GM23338 (cell line): Measurements from ENCODE around the gene ANKFY1. TPM values are rescaled to one million over a fixed set of nuclear protein-coding genes. Genes with fewer than 3 reads are reported as not detected.

Experiments
- ATAC-seq: fragments of 200-7000 bp; cut with Tn5 transposase; 3 replicates; pipeline ENCODE4 v1.9.1; 2020
- DNase-seq: peaks from one replicate; pipeline ENCODE4 v3.0.0-alpha.2; 2015; ENCODE audit warnings: low spot score
- H2AFZ ChIP-seq: fragments of 200-600 bp; sonication (generic); 2 replicates; pipeline ENCODE4 v1.8.0; 2016; ENCODE audit warnings: antibody characterized with exemption, mild to moderate bottlenecking, moderate library complexity
- H3F3A ChIP-seq: fragments of 200-600 bp; sonication (generic); replicated peaks from 2 replicates; pipeline ENCODE4 v1.8.0; 2017; ENCODE audit warnings: antibody characterized with exemption, mixed run types, low read depth
- H3K27ac ChIP-seq: fragments of 200-600 bp; sonication (generic); 2 replicates; pipeline ENCODE4 v1.6.1; 2016; ENCODE audit warnings: low read depth
- H3K27me3 ChIP-seq: fragments of 200-600 bp; sonication (generic); 2 replicates; pipeline ENCODE4 v1.8.0; 2016; ENCODE audit warnings: mild to moderate bottlenecking, mixed run types, moderate library complexity; ENCODE audit not compliant: insufficient read depth
- H3K36me3 ChIP-seq: fragments of 200-600 bp; sonication (generic); 2 replicates; pipeline ENCODE4 v1.8.0; 2016; ENCODE audit warnings: mild to moderate bottlenecking; ENCODE audit not compliant: insufficient read depth
- H3K4me1 ChIP-seq: fragments of 200-600 bp; sonication (generic); 2 replicates; pipeline ENCODE4 v1.8.0; 2016; ENCODE audit warnings: mild to moderate bottlenecking, moderate library complexity; ENCODE audit not compliant: insufficient read depth
- H3K4me2 ChIP-seq: fragments of 200-600 bp; sonication (generic); 2 replicates; pipeline ENCODE4 v1.7.1; 2017; ENCODE audit warnings: mixed run types
- H3K4me3 ChIP-seq: fragments of 200-600 bp; sonication (generic); 2 replicates; pipeline ENCODE4 v1.6.1; 2016; ENCODE audit warnings: mixed run types
- H3K79me2 ChIP-seq: fragments of 200-600 bp; sonication (generic); replicated peaks from 2 replicates; pipeline ENCODE4 v1.8.0; 2017; ENCODE audit warnings: mild to moderate bottlenecking; ENCODE audit not compliant: insufficient read depth
- H3K9me2 ChIP-seq: fragments of 200-600 bp; sonication (generic); 2 replicates; pipeline ENCODE4 v1.8.0; 2017; ENCODE audit not compliant: insufficient read depth
- H4K20me1 ChIP-seq: fragments of 200-600 bp; sonication (generic); replicated peaks from 2 replicates; pipeline ENCODE4 v1.8.0; 2017; ENCODE audit warnings: mild to moderate bottlenecking; ENCODE audit not compliant: insufficient read depth
- H3K27ac Mint-ChIP-seq: 2 replicates; pipeline ENCODE4 v1.8.0; 2020; ENCODE audit warnings: inconsistent platforms, mild to moderate bottlenecking, moderate library complexity, mixed read lengths
- H3K27me3 Mint-ChIP-seq: 3 replicates; pipeline ENCODE4 v1.8.0; 2022; ENCODE audit warnings: low read depth, mild to moderate bottlenecking, moderate library complexity, mixed read lengths, inconsistent platforms; ENCODE audit not compliant: insufficient read depth, poor library complexity
- H3K36me3 Mint-ChIP-seq: 3 replicates; pipeline ENCODE4 v1.8.0; 2021; ENCODE audit warnings: low read depth, mild to moderate bottlenecking, inconsistent platforms, moderate library complexity, mixed read lengths
- H3K4me1 Mint-ChIP-seq: 3 replicates; pipeline ENCODE4 v1.8.0; 2020; ENCODE audit warnings: mild to moderate bottlenecking, inconsistent platforms, mixed read lengths
- H3K4me3 Mint-ChIP-seq: 3 replicates; pipeline ENCODE4 v1.8.0; 2021; ENCODE audit warnings: moderate library complexity, mild to moderate bottlenecking, inconsistent platforms, mixed read lengths
- H3K9me3 Mint-ChIP-seq: 3 replicates; pipeline ENCODE4 v1.8.0; 2020; ENCODE audit warnings: moderate library complexity, mild to moderate bottlenecking, inconsistent platforms, mixed read lengths
- CREB1 ChIP-seq: fragments of 250-450 bp; sonication (Bioruptor Pico); IDR thresholded peaks from 2 replicates; pipeline ENCODE4 v1.5.0; 2020; ENCODE audit warnings: low read depth, mild to moderate bottlenecking, moderate library complexity
- EZH2 ChIP-seq: fragments of 200-600 bp; sonication (generic); IDR thresholded peaks from one replicate; pipeline ENCODE4 v1.8.0; 2017; ENCODE audit warnings: antibody characterized with exemption, mild to moderate bottlenecking, low read depth; ENCODE audit not compliant: unreplicated experiment
- JUNB ChIP-seq: IDR thresholded peaks from one replicate; pipeline ENCODE4 v1.6.1; 2016; ENCODE audit warnings: antibody characterized with exemption; ENCODE audit not compliant: unreplicated experiment
- NANOG ChIP-seq: IDR thresholded peaks from 2 replicates; pipeline ENCODE4 v1.6.1; 2016; ENCODE audit warnings: antibody characterized with exemption, borderline replicate concordance
- POLR2AphosphoS5 ChIP-seq: IDR thresholded peaks from 2 replicates; pipeline ENCODE4 v1.6.1; 2016; ENCODE audit warnings: antibody characterized with exemption, low read depth
- STAT1 ChIP-seq: IDR thresholded peaks from one replicate; pipeline ENCODE4 v1.6.1; 2016; ENCODE audit warnings: antibody characterized with exemption; ENCODE audit not compliant: unreplicated experiment
- ZNF114 ChIP-seq: fragments of 250-450 bp; sonication (Bioruptor Pico); IDR thresholded peaks from 2 replicates; pipeline ENCODE4 v1.5.0; 2020; ENCODE audit warnings: mild to moderate bottlenecking, moderate library complexity
- ZNF331 ChIP-seq: fragments of 250-450 bp; sonication (Bioruptor Pico); IDR thresholded peaks from 2 replicates; pipeline ENCODE4 v1.5.0; 2020; ENCODE audit warnings: low read depth, mild to moderate bottlenecking, moderate library complexity
- polyA plus RNA-seq: library from polyadenylated mRNA; unstranded; fragments of >200 nt; fragmentation: Nextera tagmentation; extraction: Ambion mirVana; gene quantifications from 2 replicates; pipeline ENCODE4 v1.2.1, GENCODE V29; 2016
- total RNA-seq: library from RNA; depleted of rRNA; stranded (reverse); fragments of >200 nt; shearing (Covaris generic); gene quantifications from 2 replicates; pipeline ENCODE4 v1.2.3, GENCODE V29; 2014
- TF ChIP-seq, protein P1 (sequence below): IDR thresholded peaks from 2 replicates; pipeline ENCODE4 v1.6.1; 2016; ENCODE audit warnings: antibody characterized with exemption
- TF ChIP-seq, protein P2 (sequence below), 2 experiments: fragments of 200-600 bp in 1 of 2; sonication (generic) in 1 of 2; conservative IDR thresholded peaks; 2 replicates each; pipeline versions ENCODE4 v1.5.1 to v1.6.1; 2016 to 2017; ENCODE audit warnings: antibody characterized with exemption in 2 of 2, low read depth in 2 of 2, mild to moderate bottlenecking in 2 of 2, moderate library complexity in 1 of 2
- TF ChIP-seq, protein P3 (sequence below): IDR thresholded peaks from one replicate; pipeline ENCODE4 v1.6.1; 2018; ENCODE audit warnings: antibody characterized with exemption; ENCODE audit not compliant: unreplicated experiment

The ANKFY1 gene
- total and polyA plus RNA-seq, 2 experiments from 2014 or later = 12.9 to 44.4 TPM

DNA sequence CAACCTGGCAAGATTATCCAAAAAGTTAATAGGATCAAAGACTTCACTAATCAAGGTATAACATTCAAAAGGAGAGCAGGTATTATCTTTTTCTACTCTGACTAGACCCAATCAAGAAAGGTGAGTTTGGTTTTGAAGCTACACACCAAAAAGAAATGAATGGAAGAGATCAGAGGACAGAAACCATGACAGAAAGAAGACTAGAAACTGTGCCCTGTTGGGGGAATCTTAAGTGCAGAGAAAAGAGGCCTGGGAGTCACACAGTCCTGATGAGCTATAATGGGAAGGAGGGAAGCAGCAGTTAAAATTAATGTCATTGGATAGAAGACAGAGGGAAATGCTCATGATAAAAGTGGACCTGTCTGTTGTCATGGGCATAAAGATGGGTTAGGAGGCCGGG, 138.2 kb downstream of the ANKFY1 start:
- H3K36me3 ChIP-seq = no peaks in the 10 kb centered on the region
- TF ChIP-seq EZH2 = no peak
- no peak overlapping the region for H3K4me2 ChIP-seq
- no peaks in the 10 kb centered on the region for H3K4me1 ChIP-seq
- H3K4me1 Mint-ChIP-seq = peaks cover 11% of the 10 kb centered on the region
- no peak overlapping the region for H3K4me3 ChIP-seq
- H3K27me3 Mint-ChIP-seq = peaks cover 1% of the 10 kb centered on the region
- peaks cover 20% of the 10 kb centered on the region; the same call in 2 of the 3 replicates for H3K36me3 Mint-ChIP-seq
- no peaks in the 10 kb centered on the region for H3F3A ChIP-seq
- peak overlapping the region; percentile 45 for H3K27ac Mint-ChIP-seq
- no peak overlapping the region for H2AFZ ChIP-seq
- H3K79me2 ChIP-seq = peaks cover 27% of the 10 kb centered on the region
- 0 out of 2 replicates have a peak overlapping the region, but pooled peaks have one; percentile 11 for H3K27ac ChIP-seq
- no peak overlapping the region for H3K4me3 Mint-ChIP-seq
- H4K20me1 ChIP-seq = no peaks in the 10 kb centered on the region; the same call in 1 of the 2 replicates
- no peaks in the 10 kb centered on the region for H3K9me3 Mint-ChIP-seq
- H3K27me3 ChIP-seq = no peaks in the 10 kb centered on the region
- no peaks in the 10 kb centered on the region for H3K9me2 ChIP-seq
- ATAC-seq = no peak
- no peak for DNase-seq

DNA sequence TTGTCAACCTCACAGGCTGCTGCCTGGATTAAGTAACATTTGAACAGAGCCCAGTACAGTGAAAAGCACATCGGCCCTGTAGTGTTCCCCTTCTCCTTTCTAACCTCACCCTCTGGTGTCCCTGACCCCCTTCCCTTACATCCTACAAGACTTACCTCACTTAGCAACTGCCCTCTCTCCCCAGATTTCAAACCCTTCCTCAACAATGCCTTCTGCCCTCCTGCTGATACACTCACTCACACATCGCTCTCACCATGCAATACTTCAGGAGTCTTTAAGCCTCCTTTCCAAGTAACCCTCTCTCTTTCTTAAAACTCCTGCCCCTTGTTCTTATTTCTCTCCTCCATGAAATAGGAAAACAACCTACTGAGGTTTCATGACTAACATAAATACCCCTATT, 138.8 kb downstream of the ANKFY1 start:
- Histone ChIP-seq H4K20me1 (no peaks in the 10 kb centered on the region; the same call in 1 of the 2 replicates), H3K36me3 (no peaks in the 10 kb centered on the region), H3K4me2 (no peak overlapping the region), H3K4me3 (no peak overlapping the region), H3K79me2 (peaks cover 21% of the 10 kb centered on the region), H3K4me1 (no peaks in the 10 kb centered on the region), H2AFZ (no peak overlapping the region), H3F3A (no peaks in the 10 kb centered on the region), H3K27ac (peak overlapping the region; percentile 11; the same call in 1 of the 2 replicates), H3K27me3 (no peaks in the 10 kb centered on the region), H3K9me2 (no peaks in the 10 kb centered on the region)
- peak; percentile 96 for ATAC-seq
- no peak overlapping the region; the same call in 2 of the 3 replicates for H3K4me3 Mint-ChIP-seq
- DNase-seq = peak; percentile 36
- H3K36me3 Mint-ChIP-seq = peaks cover 20% of the 10 kb centered on the region; the same call in 2 of the 3 replicates
- peaks cover 11% of the 10 kb centered on the region for H3K4me1 Mint-ChIP-seq
- peak overlapping the region; percentile 74 for H3K27ac Mint-ChIP-seq
- peaks cover 1% of the 10 kb centered on the region for H3K27me3 Mint-ChIP-seq
- H3K9me3 Mint-ChIP-seq = no peaks in the 10 kb centered on the region
- TF ChIP-seq NANOG (no peak), JUNB (no peak), POLR2AphosphoS5 (no peak), ZNF331 (CRISPR knock-in tag) (no peak), STAT1 (no peak), EZH2 (no peak), CREB1 (CRISPR knock-in tag) (no peak), ZNF114 (CRISPR knock-in tag) (no peak)
- TF ChIP-seq, protein P1, sequence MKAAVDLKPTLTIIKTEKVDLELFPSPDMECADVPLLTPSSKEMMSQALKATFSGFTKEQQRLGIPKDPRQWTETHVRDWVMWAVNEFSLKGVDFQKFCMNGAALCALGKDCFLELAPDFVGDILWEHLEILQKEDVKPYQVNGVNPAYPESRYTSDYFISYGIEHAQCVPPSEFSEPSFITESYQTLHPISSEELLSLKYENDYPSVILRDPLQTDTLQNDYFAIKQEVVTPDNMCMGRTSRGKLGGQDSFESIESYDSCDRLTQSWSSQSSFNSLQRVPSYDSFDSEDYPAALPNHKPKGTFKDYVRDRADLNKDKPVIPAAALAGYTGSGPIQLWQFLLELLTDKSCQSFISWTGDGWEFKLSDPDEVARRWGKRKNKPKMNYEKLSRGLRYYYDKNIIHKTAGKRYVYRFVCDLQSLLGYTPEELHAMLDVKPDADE = no peak
- TF ChIP-seq, protein P2, sequence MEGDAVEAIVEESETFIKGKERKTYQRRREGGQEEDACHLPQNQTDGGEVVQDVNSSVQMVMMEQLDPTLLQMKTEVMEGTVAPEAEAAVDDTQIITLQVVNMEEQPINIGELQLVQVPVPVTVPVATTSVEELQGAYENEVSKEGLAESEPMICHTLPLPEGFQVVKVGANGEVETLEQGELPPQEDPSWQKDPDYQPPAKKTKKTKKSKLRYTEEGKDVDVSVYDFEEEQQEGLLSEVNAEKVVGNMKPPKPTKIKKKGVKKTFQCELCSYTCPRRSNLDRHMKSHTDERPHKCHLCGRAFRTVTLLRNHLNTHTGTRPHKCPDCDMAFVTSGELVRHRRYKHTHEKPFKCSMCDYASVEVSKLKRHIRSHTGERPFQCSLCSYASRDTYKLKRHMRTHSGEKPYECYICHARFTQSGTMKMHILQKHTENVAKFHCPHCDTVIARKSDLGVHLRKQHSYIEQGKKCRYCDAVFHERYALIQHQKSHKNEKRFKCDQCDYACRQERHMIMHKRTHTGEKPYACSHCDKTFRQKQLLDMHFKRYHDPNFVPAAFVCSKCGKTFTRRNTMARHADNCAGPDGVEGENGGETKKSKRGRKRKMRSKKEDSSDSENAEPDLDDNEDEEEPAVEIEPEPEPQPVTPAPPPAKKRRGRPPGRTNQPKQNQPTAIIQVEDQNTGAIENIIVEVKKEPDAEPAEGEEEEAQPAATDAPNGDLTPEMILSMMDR (conservative IDR thresholded peaks at IDR 0.05; ENCODE audit: low read depth in 2 of 2) = no peak
- TF ChIP-seq, protein P3, sequence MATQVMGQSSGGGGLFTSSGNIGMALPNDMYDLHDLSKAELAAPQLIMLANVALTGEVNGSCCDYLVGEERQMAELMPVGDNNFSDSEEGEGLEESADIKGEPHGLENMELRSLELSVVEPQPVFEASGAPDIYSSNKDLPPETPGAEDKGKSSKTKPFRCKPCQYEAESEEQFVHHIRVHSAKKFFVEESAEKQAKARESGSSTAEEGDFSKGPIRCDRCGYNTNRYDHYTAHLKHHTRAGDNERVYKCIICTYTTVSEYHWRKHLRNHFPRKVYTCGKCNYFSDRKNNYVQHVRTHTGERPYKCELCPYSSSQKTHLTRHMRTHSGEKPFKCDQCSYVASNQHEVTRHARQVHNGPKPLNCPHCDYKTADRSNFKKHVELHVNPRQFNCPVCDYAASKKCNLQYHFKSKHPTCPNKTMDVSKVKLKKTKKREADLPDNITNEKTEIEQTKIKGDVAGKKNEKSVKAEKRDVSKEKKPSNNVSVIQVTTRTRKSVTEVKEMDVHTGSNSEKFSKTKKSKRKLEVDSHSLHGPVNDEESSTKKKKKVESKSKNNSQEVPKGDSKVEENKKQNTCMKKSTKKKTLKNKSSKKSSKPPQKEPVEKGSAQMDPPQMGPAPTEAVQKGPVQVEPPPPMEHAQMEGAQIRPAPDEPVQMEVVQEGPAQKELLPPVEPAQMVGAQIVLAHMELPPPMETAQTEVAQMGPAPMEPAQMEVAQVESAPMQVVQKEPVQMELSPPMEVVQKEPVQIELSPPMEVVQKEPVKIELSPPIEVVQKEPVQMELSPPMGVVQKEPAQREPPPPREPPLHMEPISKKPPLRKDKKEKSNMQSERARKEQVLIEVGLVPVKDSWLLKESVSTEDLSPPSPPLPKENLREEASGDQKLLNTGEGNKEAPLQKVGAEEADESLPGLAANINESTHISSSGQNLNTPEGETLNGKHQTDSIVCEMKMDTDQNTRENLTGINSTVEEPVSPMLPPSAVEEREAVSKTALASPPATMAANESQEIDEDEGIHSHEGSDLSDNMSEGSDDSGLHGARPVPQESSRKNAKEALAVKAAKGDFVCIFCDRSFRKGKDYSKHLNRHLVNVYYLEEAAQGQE = no peak
